Activated CD4-positive, alpha-beta T cell treated with anti-CD3 and anti-CD28 coated beads for 36 hours (primary cell): Measurements from ENCODE around the gene ZFYVE1. TPM values are rescaled to one million over a fixed set of nuclear protein-coding genes. Genes with fewer than 3 reads are reported as not detected.
"Not testable (repeated sequence)": the region's sequence is repeated elsewhere in the genome, so short reads cannot be mapped to it uniquely, and the experiment has no call there.

Experiments
- ATAC-seq: fragments of 200-7000 bp; cut with Tn5 transposase; one replicate; pipeline ENCODE4 v1.10.0; 2021; ENCODE audit warnings: mild to moderate bottlenecking, moderate library complexity
- CTCF ChIA-PET: fragments of 350-600 bp; sonication (Branson Sonifier 250); formaldehyde crosslinking; loops from one replicate; lab custom pipeline; 2021; ENCODE audit warnings: antibody characterized with exemption; lab: Charles Lee
- POLR2A ChIA-PET: fragments of 350-600 bp; sonication (Branson Sonifier 250); formaldehyde crosslinking; loops from one replicate; lab custom pipeline; 2021; ENCODE audit warnings: antibody characterized with exemption, inconsistent platforms; lab: Charles Lee
- DNase-seq: peaks from one replicate; pipeline ENCODE4 v3.0.0-alpha.2; 2020
- H3K27ac Mint-ChIP-seq: one replicate; pipeline ENCODE4 v1.8.0; 2021; ENCODE audit warnings: mixed read lengths
- H3K27me3 Mint-ChIP-seq: one replicate; pipeline ENCODE4 v1.8.0; 2021; ENCODE audit warnings: mixed read lengths
- H3K36me3 Mint-ChIP-seq: one replicate; pipeline ENCODE4 v1.8.0; 2021; ENCODE audit warnings: low read depth, mixed read lengths
- H3K4me1 Mint-ChIP-seq: one replicate; pipeline ENCODE4 v1.8.0; 2021; ENCODE audit warnings: mixed read lengths
- H3K4me3 Mint-ChIP-seq: one replicate; pipeline ENCODE4 v1.8.0; 2021; ENCODE audit warnings: mild to moderate bottlenecking, moderate library complexity, mixed read lengths
- H3K9me3 Mint-ChIP-seq: one replicate; pipeline ENCODE4 v1.8.0; 2021; ENCODE audit warnings: low read depth, mixed read lengths
- intact Hi-C, 2 experiments: fragments of 100-400 bp; cut with DNase I in 1 of 2; cut with micrococcal nuclease in 1 of 2; formaldehyde crosslinking; loops; one replicate each; pipeline versions ENCODE4 v1.14.2 to v1.15.1; 2022 to 2024; cut with DNase I, micrococcal nuclease
- total RNA-seq, 2 experiments: library from RNA; stranded (reverse); gene quantifications; one replicate each; pipeline ENCODE4 v1.2.3, GENCODE V29; 2021

Gene ZFYVE1
- total RNA-seq, 2 experiments from 2014 or later = 8.3 to 9.4 TPM

DNA sequence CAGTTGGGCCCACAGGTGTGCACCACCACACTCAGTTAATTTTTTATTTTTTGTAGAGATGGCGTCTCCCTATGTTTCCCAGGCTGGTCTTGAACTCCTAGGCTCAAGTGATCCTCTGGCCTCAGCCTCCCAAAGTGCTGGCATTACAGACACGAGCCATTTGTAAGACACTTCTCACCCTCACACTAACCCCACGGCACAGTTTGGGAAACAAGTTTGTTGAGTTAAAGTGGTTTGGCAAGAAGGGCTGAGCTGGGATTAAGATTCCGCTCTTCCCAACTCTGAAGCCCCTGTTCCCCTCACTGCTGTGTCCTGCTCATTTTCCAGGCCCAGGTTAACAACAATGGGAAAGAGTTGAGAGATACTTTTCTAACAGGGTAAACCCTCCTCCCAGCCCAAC lies 65.9 kb downstream of the ZFYVE1 start:
- H3K9me3 Mint-ChIP-seq, POLR2A ChIA-PET, H3K27ac Mint-ChIP-seq, ATAC-seq, DNase-seq, intact Hi-C loops, H3K27me3 Mint-ChIP-seq, H3K4me3 Mint-ChIP-seq, CTCF ChIA-PET, H3K4me1 Mint-ChIP-seq: not testable (repeated sequence)
- peaks cover 40% of the 10 kb centered on the region for H3K36me3 Mint-ChIP-seq

- Mint-ChIP-seq H3K27ac (no peak overlapping the region), H3K27me3 (no peaks in the 10 kb centered on the region), H3K9me3 (no peaks in the 10 kb centered on the region), H3K4me1 (no peaks in the 10 kb centered on the region), H3K36me3 (peaks cover 46% of the 10 kb centered on the region), H3K4me3 (no peak overlapping the region)
- ATAC-seq (no peak), DNase-seq (no peak)
- POLR2A ChIA-PET = no interaction called here
- intact Hi-C loops = no loop called here
- CTCF ChIA-PET = interaction anchor here (1.6 kb wide), 1 partner anchor 10 kb away, joined by 4 read pairs; no protein-coding TSS in a partner anchor
Measured at GRCh38 chr14:72958548-72958947, 68.4 kb downstream of the ZFYVE1 start.

- no peak for DNase-seq
- ChIA-PET CTCF (interaction anchor here (0.6 to 1.6 kb wide), 4 partner anchors 9 to 266 kb away, joined by 4 to 8 read pairs (median 4); no protein-coding TSS in a partner anchor), POLR2A (no interaction called here)
- Mint-ChIP-seq H3K4me1 (no peaks in the 10 kb centered on the region), H3K36me3 (peaks cover 46% of the 10 kb centered on the region), H3K27ac (no peak overlapping the region), H3K4me3 (no peak overlapping the region), H3K9me3 (no peaks in the 10 kb centered on the region), H3K27me3 (no peaks in the 10 kb centered on the region)
- no peak for ATAC-seq
- intact Hi-C loops = no loop called here
Measured at GRCh38 chr14:72957213-72957612, 69.7 kb downstream of the ZFYVE1 start.

GRCh38 chr14:72956741-72957140 lies 70.2 kb downstream of the ZFYVE1 start:
- H3K4me3 Mint-ChIP-seq, ATAC-seq, DNase-seq, H3K27me3 Mint-ChIP-seq, POLR2A ChIA-PET, H3K4me1 Mint-ChIP-seq, H3K9me3 Mint-ChIP-seq, H3K27ac Mint-ChIP-seq, intact Hi-C loops: not testable (repeated sequence)
- CTCF ChIA-PET = interaction anchor here (0.6 to 1.6 kb wide), 3 partner anchors 8 to 266 kb away, joined by 4 to 8 read pairs (median 5); no protein-coding TSS in a partner anchor
- H3K36me3 Mint-ChIP-seq = peaks cover 47% of the 10 kb centered on the region

DNA sequence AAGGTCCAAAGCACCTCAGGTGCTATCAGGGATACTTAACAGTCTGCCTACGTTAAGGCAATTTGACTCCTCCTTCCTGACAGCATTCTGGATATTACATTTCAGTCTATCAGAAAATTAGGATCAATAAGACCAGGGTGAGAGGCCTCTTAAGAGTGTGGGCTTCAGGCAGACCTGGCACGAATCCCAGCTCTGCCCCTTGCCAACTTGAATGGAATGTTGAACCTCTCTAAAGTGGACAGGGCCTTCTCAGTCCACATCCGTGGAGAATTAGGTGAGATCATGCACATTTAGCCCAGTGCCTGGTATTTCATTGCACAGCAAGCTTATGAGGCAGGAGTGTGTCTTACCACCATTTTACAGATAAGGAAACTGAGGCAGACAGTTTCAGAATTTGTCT lies 74.7 kb downstream of the ZFYVE1 start:
- Mint-ChIP-seq H3K4me1 (peaks cover 5% of the 10 kb centered on the region), H3K4me3 (no peak overlapping the region), H3K36me3 (peaks cover 41% of the 10 kb centered on the region), H3K9me3 (no peaks in the 10 kb centered on the region), H3K27me3 (no peaks in the 10 kb centered on the region), H3K27ac (no peak overlapping the region)
- intact Hi-C loops = no loop called here
- DNase-seq (no peak), ATAC-seq (no peak)
- ChIA-PET POLR2A (no interaction called here), CTCF (interaction anchor here (0.6 to 1.1 kb wide), 3 partner anchors 11 to 438 kb away, joined by 3 to 4 read pairs (median 3); no protein-coding TSS in a partner anchor)

- intact Hi-C loops = loop anchor here (1.0 kb wide), 1 partner anchor 431 kb away; no protein-coding TSS in a partner anchor
- Mint-ChIP-seq H3K4me1 (peaks cover 5% of the 10 kb centered on the region), H3K9me3 (no peaks in the 10 kb centered on the region), H3K4me3 (no peak overlapping the region), H3K36me3 (peaks cover 37% of the 10 kb centered on the region), H3K27me3 (no peaks in the 10 kb centered on the region), H3K27ac (no peak overlapping the region)
- CTCF ChIA-PET = interaction anchor here (0.6 to 2.7 kb wide), 28 partner anchors 9 to 926 kb away, joined by 3 to 18 read pairs (median 4); partner anchors contain the start of gene DPF3
- POLR2A ChIA-PET = no interaction called here
- ATAC-seq = peak; percentile 44
- peak; percentile 81 for DNase-seq
Measured at GRCh38 chr14:72948481-72949138, 78.3 kb downstream of the ZFYVE1 start.

GRCh38 chr14:72947366-72948160 lies 79.3 kb downstream of the ZFYVE1 start:
- Mint-ChIP-seq H3K27ac (no peak overlapping the region), H3K4me3 (no peak overlapping the region), H3K27me3 (no peaks in the 10 kb centered on the region), H3K9me3 (no peaks in the 10 kb centered on the region), H3K36me3 (peaks cover 41% of the 10 kb centered on the region), H3K4me1 (peaks cover 5% of the 10 kb centered on the region)
- intact Hi-C loops = loop anchor here (1.0 kb wide), 1 partner anchor 430 kb away; no protein-coding TSS in a partner anchor
- ChIA-PET CTCF (interaction anchor here (0.7 to 2.7 kb wide), 10 partner anchors 8 to 442 kb away, joined by 3 to 18 read pairs (median 4); no protein-coding TSS in a partner anchor), POLR2A (no interaction called here)
- DNase-seq (no peak), ATAC-seq (peak; percentile 66)

- Mint-ChIP-seq H3K4me1 (peaks cover 5% of the 10 kb centered on the region), H3K4me3 (no peak overlapping the region), H3K27ac (no peak overlapping the region), H3K36me3 (peaks cover 38% of the 10 kb centered on the region), H3K9me3 (no peaks in the 10 kb centered on the region), H3K27me3 (no peaks in the 10 kb centered on the region)
- ChIA-PET CTCF (interaction anchor here (0.9 kb wide), 1 partner anchor 430 kb away, joined by 4 read pairs; no protein-coding TSS in a partner anchor), POLR2A (interaction anchor here (0.6 kb wide), 1 partner anchor 507 kb away, joined by 3 read pairs; no protein-coding TSS in a partner anchor)
- ATAC-seq (no peak), DNase-seq (no peak)
- intact Hi-C loops = no loop called here
Measured at GRCh38 chr14:72946491-72946890, 80.4 kb downstream of the ZFYVE1 start.

DNA sequence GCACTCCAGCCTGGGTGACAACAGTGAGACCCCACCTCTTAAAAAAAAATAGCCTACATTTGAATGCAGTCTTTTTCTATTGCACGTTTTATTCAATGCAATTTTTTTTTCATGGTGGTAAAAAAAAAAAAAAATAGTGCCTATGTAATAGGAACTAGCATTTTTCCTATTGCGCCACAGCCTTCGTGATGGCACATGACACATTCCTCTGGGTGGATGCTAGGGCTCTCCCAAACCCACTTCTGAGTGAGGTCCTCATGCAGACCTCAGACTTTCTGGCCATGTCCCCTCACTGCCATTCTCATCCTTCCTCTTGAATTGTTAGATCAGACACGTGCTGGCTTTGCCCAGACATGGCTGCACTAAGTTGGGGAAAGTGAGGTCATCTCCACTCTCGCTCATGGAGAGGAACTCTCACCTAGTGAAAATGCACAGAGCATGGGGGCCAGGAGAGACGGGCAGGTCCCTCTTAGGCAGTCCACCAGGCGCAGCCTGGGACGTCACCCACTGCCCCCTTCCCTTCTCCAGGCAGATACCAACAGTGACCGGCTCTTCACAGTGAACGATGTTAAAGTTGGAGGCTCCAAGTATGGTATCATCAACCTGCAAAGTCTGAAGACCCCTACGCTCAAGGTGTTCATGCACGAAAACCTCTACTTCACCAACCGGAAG lies 81.4 kb downstream of the ZFYVE1 start:
- intact Hi-C loops = no loop called here
- H3K27ac Mint-ChIP-seq = no peak overlapping the region
- ATAC-seq = no peak
- DNase-seq = no peak
- CTCF ChIA-PET = no interaction called here
- H3K9me3 Mint-ChIP-seq = no peaks in the 10 kb centered on the region
- POLR2A ChIA-PET = no interaction called here
- no peaks in the 10 kb centered on the region for H3K27me3 Mint-ChIP-seq
- H3K4me1 Mint-ChIP-seq = peaks cover 5% of the 10 kb centered on the region
- H3K4me3 Mint-ChIP-seq = no peak overlapping the region
- peaks cover 37% of the 10 kb centered on the region for H3K36me3 Mint-ChIP-seq

GRCh38 chr14:72943876-72944430 lies 83.0 kb downstream of the ZFYVE1 start:
- POLR2A ChIA-PET = no interaction called here
- intact Hi-C loops = no loop called here
- ATAC-seq (no peak), DNase-seq (no peak)
- CTCF ChIA-PET = no interaction called here
- H3K27ac Mint-ChIP-seq = no peak overlapping the region
- no peaks in the 10 kb centered on the region for H3K27me3 Mint-ChIP-seq
- no peaks in the 10 kb centered on the region for H3K9me3 Mint-ChIP-seq
- no peak overlapping the region for H3K4me3 Mint-ChIP-seq
- H3K36me3 Mint-ChIP-seq = peaks cover 44% of the 10 kb centered on the region
- peaks cover 5% of the 10 kb centered on the region for H3K4me1 Mint-ChIP-seq

- no peaks in the 10 kb centered on the region for H3K27me3 Mint-ChIP-seq
- CTCF ChIA-PET = interaction anchor here (1.1 kb wide), 1 partner anchor 39 kb away, joined by 3 read pairs; no protein-coding TSS in a partner anchor
- POLR2A ChIA-PET = no interaction called here
Measured at GRCh38 chr14:72942934-72943333, 84.0 kb downstream of the ZFYVE1 start.

More at GRCh38 chr14:72942934-72943333, 84.0 kb downstream of the ZFYVE1 start:
- ATAC-seq (no peak), DNase-seq (no peak)
- Mint-ChIP-seq H3K4me1 (no peaks in the 10 kb centered on the region), H3K27ac (no peak overlapping the region), H3K36me3 (peaks cover 41% of the 10 kb centered on the region), H3K9me3 (no peaks in the 10 kb centered on the region), H3K4me3 (no peak overlapping the region)
- intact Hi-C loops = no loop called here
